Calu3 (cell line): Measurements from ENCODE around the gene ZNF223. TPM values are rescaled to one million over a fixed set of nuclear protein-coding genes. Genes with fewer than 3 reads are reported as not detected.

Source experiments
- BruUV-seq: library from RNA; stranded (reverse); fragments of 400-500 nt; replicated peaks from 2 replicates; lab custom pipeline; 2021; lab: Mats Ljungman, UMichigan
- CTCF ChIA-PET: fragments of 300-600 bp; sonication (Branson Sonifier 250); formaldehyde crosslinking; loops from one replicate; lab custom pipeline; 2022; ENCODE audit warnings: antibody characterized with exemption; lab: Charles Lee
- DNase-seq: peaks from one replicate; pipeline ENCODE4 v3.0.0; 2022
- H3K27ac Mint-ChIP-seq: one replicate; pipeline ENCODE4 v1.8.0; 2022; ENCODE audit warnings: mixed read lengths; ENCODE audit not compliant: unreplicated experiment
- H3K27me3 Mint-ChIP-seq: one replicate; pipeline ENCODE4 v1.8.0; 2022; ENCODE audit warnings: mixed read lengths; ENCODE audit not compliant: unreplicated experiment
- H3K36me3 Mint-ChIP-seq: one replicate; pipeline ENCODE4 v1.8.0; 2022; ENCODE audit warnings: mild to moderate bottlenecking, moderate library complexity, mixed read lengths; ENCODE audit not compliant: insufficient read depth, unreplicated experiment
- H3K4me1 Mint-ChIP-seq: one replicate; pipeline ENCODE4 v1.8.0; 2022; ENCODE audit warnings: mild to moderate bottlenecking, low read depth, mixed read lengths; ENCODE audit not compliant: unreplicated experiment
- H3K4me3 Mint-ChIP-seq: one replicate; pipeline ENCODE4 v1.8.0; 2022; ENCODE audit warnings: mild to moderate bottlenecking, low read depth, moderate library complexity, mixed read lengths; ENCODE audit not compliant: unreplicated experiment
- H3K9me3 Mint-ChIP-seq: one replicate; pipeline ENCODE4 v1.8.0; 2022; ENCODE audit warnings: low read depth, mixed read lengths; ENCODE audit not compliant: unreplicated experiment
- CTCF ChIP-seq: fragments of 200-600 bp; IDR thresholded peaks from one replicate; pipeline ENCODE4 v1.8.0; 2022; ENCODE audit warnings: antibody characterized with exemption; ENCODE audit not compliant: unreplicated experiment
- intact Hi-C: fragments of 100-400 bp; cut with micrococcal nuclease; formaldehyde crosslinking; loops from one replicate; pipeline ENCODE4 v1.10.0; 2022; ENCODE audit not compliant: unreplicated experiment
- total RNA-seq: library from RNA; stranded (reverse); gene quantifications from 2 replicates; pipeline ENCODE4 v1.2.3, GENCODE V29; 2022

ZNF223 gene
- total RNA-seq, 1 experiment from 2014 or later: 8.7 TPM

- H3K4me3 Mint-ChIP-seq: no peak overlapping the region
- peaks cover 11% of the 10 kb centered on the region for H3K9me3 Mint-ChIP-seq
- no peak for DNase-seq
- no peaks in the 10 kb centered on the region for H3K4me1 Mint-ChIP-seq
- no TSS peak for BruUV-seq
- intact Hi-C loops: no loop called here
- no peak for TF ChIP-seq CTCF
- CTCF ChIA-PET: no interaction called here
- H3K27me3 Mint-ChIP-seq: peaks cover 27% of the 10 kb centered on the region
- no peak overlapping the region for H3K27ac Mint-ChIP-seq
- H3K36me3 Mint-ChIP-seq: no peaks in the 10 kb centered on the region
Measured at GRCh38 chr19:44019498-44019897, 32.3 kb upstream of the ZNF223 start.

GRCh38 chr19:44021221-44021620 lies 30.6 kb upstream of the ZNF223 start:
- no TSS peak for BruUV-seq
- TF ChIP-seq CTCF: no peak
- intact Hi-C loops: no loop called here
- Mint-ChIP-seq H3K4me1 (peaks cover 5% of the 10 kb centered on the region), H3K4me3 (no peak overlapping the region), H3K9me3 (peaks cover 6% of the 10 kb centered on the region), H3K36me3 (peaks cover 14% of the 10 kb centered on the region), H3K27me3 (peaks cover 27% of the 10 kb centered on the region), H3K27ac (no peak overlapping the region)
- CTCF ChIA-PET: no interaction called here
- DNase-seq: no peak

- peaks cover 10% of the 10 kb centered on the region for H3K9me3 Mint-ChIP-seq
- BruUV-seq: no TSS peak
- intact Hi-C loops: loop anchor here (1.0 kb wide), 1 partner anchor 22 kb away; no protein-coding TSS in a partner anchor
- peaks cover 7% of the 10 kb centered on the region for H3K4me1 Mint-ChIP-seq
- H3K36me3 Mint-ChIP-seq: peaks cover 14% of the 10 kb centered on the region
- H3K4me3 Mint-ChIP-seq: peak overlapping the region; percentile 93
- TF ChIP-seq CTCF: no peak
- CTCF ChIA-PET: no interaction called here
- peak overlapping the region; percentile 90 for H3K27ac Mint-ChIP-seq
- peaks cover 13% of the 10 kb centered on the region for H3K27me3 Mint-ChIP-seq
- no peak for DNase-seq
Measured at GRCh38 chr19:44024900-44025216, 27.0 kb upstream of the ZNF223 start.

- CTCF ChIA-PET: no interaction called here
- TF ChIP-seq CTCF: no peak
- Mint-ChIP-seq H3K4me3 (peak within 1 kb of the TSS; percentile 93), H3K36me3 (peaks cover 14% of the 10 kb centered on the region), H3K4me1 (peaks cover 7% of the 10 kb centered on the region), H3K9me3 (peaks cover 10% of the 10 kb centered on the region), H3K27ac (peak within 1 kb of the TSS; percentile 90), H3K27me3 (peaks cover 12% of the 10 kb centered on the region)
- DNase-seq: peak; percentile 77
- intact Hi-C loops: loop anchor here (1.0 kb wide), 1 partner anchor 22 kb away; no protein-coding TSS in a partner anchor
- TSS peak; percentile 66 for BruUV-seq
Measured at GRCh38 chr19:44025217-44025936, 26.5 kb upstream of the ZNF223 start, which contains the start of gene ZNF222. Gene ZNF222 (plus strand): TSS chr19:44025379. CDS start chr19:44025437, 58 bp downstream.
